ENCODE data around the gene ETHE1. TPM values are rescaled to one million over a fixed set of nuclear protein-coding genes. Genes with fewer than 3 reads are reported as not detected.

Gene ETHE1
- total and polyA plus RNA-seq, 2 of the 8 experiments (the other 6 are each of a cell fraction or from before 2014, with no cell fraction given), result 19.9 to 96.0 TPM

DNA sequence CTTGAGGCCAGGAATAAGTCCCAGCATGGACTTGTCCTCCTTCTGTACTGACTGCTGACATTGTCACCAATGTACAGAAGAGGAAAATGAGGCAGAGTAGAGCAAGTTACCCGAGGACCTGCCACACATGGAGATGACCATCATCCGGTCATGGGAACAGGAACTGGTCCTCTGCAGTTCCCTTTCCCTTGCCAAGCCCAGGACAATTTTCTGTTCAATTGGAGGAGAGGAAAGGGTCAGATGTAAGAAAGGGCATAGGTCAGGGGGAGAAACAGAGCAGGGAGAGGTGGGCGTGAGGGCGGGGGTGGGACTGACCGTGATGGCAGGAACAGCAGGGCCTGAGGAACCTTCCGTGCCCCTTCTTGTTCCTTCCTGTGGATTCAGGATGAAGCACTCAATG, 41.0 kb downstream of the ETHE1 start (continued):
- TF ChIP-seq, protein P1, sequence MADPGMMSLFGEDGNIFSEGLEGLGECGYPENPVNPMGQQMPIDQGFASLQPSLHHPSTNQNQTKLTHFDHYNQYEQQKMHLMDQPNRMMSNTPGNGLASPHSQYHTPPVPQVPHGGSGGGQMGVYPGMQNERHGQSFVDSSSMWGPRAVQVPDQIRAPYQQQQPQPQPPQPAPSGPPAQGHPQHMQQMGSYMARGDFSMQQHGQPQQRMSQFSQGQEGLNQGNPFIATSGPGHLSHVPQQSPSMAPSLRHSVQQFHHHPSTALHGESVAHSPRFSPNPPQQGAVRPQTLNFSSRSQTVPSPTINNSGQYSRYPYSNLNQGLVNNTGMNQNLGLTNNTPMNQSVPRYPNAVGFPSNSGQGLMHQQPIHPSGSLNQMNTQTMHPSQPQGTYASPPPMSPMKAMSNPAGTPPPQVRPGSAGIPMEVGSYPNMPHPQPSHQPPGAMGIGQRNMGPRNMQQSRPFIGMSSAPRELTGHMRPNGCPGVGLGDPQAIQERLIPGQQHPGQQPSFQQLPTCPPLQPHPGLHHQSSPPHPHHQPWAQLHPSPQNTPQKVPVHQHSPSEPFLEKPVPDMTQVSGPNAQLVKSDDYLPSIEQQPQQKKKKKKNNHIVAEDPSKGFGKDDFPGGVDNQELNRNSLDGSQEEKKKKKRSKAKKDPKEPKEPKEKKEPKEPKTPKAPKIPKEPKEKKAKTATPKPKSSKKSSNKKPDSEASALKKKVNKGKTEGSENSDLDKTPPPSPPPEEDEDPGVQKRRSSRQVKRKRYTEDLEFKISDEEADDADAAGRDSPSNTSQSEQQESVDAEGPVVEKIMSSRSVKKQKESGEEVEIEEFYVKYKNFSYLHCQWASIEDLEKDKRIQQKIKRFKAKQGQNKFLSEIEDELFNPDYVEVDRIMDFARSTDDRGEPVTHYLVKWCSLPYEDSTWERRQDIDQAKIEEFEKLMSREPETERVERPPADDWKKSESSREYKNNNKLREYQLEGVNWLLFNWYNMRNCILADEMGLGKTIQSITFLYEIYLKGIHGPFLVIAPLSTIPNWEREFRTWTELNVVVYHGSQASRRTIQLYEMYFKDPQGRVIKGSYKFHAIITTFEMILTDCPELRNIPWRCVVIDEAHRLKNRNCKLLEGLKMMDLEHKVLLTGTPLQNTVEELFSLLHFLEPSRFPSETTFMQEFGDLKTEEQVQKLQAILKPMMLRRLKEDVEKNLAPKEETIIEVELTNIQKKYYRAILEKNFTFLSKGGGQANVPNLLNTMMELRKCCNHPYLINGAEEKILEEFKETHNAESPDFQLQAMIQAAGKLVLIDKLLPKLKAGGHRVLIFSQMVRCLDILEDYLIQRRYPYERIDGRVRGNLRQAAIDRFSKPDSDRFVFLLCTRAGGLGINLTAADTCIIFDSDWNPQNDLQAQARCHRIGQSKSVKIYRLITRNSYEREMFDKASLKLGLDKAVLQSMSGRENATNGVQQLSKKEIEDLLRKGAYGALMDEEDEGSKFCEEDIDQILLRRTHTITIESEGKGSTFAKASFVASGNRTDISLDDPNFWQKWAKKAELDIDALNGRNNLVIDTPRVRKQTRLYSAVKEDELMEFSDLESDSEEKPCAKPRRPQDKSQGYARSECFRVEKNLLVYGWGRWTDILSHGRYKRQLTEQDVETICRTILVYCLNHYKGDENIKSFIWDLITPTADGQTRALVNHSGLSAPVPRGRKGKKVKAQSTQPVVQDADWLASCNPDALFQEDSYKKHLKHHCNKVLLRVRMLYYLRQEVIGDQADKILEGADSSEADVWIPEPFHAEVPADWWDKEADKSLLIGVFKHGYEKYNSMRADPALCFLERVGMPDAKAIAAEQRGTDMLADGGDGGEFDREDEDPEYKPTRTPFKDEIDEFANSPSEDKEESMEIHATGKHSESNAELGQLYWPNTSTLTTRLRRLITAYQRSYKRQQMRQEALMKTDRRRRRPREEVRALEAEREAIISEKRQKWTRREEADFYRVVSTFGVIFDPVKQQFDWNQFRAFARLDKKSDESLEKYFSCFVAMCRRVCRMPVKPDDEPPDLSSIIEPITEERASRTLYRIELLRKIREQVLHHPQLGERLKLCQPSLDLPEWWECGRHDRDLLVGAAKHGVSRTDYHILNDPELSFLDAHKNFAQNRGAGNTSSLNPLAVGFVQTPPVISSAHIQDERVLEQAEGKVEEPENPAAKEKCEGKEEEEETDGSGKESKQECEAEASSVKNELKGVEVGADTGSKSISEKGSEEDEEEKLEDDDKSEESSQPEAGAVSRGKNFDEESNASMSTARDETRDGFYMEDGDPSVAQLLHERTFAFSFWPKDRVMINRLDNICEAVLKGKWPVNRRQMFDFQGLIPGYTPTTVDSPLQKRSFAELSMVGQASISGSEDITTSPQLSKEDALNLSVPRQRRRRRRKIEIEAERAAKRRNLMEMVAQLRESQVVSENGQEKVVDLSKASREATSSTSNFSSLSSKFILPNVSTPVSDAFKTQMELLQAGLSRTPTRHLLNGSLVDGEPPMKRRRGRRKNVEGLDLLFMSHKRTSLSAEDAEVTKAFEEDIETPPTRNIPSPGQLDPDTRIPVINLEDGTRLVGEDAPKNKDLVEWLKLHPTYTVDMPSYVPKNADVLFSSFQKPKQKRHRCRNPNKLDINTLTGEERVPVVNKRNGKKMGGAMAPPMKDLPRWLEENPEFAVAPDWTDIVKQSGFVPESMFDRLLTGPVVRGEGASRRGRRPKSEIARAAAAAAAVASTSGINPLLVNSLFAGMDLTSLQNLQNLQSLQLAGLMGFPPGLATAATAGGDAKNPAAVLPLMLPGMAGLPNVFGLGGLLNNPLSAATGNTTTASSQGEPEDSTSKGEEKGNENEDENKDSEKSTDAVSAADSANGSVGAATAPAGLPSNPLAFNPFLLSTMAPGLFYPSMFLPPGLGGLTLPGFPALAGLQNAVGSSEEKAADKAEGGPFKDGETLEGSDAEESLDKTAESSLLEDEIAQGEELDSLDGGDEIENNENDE (IDR thresholded peaks at IDR 0.05; ENCODE audit: insufficient replicate concordance, low read length), result no peak
- TF ChIP-seq TAF7 (optimal IDR thresholded peaks at IDR 0.05; ENCODE audit: borderline replicate concordance, low read depth, low read length) (no peak), BRCA1 (IDR thresholded peaks at IDR 0.05; ENCODE audit: low read depth, low read length) (no peak), CTBP2 (IDR thresholded peaks at IDR 0.05; ENCODE audit: borderline replicate concordance, insufficient read depth, insufficient read length, low read length) (no peak), POLR2AphosphoS5 (IDR thresholded peaks at IDR 0.05; ENCODE audit: low read depth, low read length) (no peak), JUND (IDR thresholded peaks at IDR 0.05; ENCODE audit: low read length) (no peak)
- TF ChIP-seq, protein P2, sequence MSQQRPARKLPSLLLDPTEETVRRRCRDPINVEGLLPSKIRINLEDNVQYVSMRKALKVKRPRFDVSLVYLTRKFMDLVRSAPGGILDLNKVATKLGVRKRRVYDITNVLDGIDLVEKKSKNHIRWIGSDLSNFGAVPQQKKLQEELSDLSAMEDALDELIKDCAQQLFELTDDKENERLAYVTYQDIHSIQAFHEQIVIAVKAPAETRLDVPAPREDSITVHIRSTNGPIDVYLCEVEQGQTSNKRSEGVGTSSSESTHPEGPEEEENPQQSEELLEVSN (IDR thresholded peaks at IDR 0.05), result no peak

All from H1 (cell line).